Measurements from ENCODE around the gene TEKT2.

DNA sequence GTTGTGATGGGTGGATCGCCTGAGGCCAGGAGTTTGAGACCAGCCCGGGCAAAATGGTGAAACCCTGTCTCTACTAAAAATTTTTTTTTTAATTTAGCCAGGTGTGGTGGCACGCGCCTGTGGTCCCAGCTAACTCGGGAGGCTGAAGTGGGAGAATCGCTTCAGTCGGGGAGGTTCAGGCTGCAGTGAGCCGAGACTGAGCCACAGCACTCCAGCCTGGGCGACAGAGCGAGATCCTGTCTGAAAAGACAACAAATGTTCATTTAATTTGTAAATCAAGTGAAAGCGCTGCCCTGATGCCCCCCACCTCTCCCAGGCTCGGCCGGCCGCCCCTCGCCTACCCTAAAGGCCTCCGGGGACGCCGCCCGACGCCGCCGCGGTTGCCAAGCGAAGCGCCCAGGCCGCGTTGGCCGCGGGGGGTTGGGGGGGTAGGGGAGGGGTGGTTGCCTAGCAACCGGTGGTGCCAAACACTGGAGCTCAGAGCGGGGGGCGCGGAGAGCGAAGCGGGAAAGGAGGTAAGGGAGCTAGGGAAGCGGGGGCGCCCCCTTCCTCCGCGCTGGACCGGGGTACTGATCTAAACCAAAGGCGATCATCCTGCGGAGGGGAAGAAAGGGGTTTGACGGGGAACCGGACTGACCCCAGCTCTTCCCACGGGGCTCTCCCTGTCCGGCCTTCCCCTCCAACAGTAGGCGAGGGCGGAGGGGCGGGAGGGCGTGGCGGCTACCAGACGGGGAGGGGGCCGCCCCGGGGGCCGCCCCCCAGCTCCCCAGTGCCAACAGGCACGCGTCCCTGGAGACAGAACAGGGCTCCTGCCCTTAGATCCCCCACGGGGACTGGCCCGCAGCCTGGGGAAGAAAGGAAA lies at the start of gene TEKT2:
- TF ChIP-seq, protein P1, sequence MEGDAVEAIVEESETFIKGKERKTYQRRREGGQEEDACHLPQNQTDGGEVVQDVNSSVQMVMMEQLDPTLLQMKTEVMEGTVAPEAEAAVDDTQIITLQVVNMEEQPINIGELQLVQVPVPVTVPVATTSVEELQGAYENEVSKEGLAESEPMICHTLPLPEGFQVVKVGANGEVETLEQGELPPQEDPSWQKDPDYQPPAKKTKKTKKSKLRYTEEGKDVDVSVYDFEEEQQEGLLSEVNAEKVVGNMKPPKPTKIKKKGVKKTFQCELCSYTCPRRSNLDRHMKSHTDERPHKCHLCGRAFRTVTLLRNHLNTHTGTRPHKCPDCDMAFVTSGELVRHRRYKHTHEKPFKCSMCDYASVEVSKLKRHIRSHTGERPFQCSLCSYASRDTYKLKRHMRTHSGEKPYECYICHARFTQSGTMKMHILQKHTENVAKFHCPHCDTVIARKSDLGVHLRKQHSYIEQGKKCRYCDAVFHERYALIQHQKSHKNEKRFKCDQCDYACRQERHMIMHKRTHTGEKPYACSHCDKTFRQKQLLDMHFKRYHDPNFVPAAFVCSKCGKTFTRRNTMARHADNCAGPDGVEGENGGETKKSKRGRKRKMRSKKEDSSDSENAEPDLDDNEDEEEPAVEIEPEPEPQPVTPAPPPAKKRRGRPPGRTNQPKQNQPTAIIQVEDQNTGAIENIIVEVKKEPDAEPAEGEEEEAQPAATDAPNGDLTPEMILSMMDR (IDR thresholded peaks at IDR 0.05; ENCODE audit: insufficient read depth, low read length, poor library complexity, severe bottlenecking) = no peak
- no peak for TF ChIP-seq EZH2phosphoT487 (conservative IDR thresholded peaks at IDR 0.05; ENCODE audit: low read length)

Data from SU-DHL-6 (cell line).